NCI-H82 treated with DMSO at 0.1 percent for 48 hours (cell line): ENCODE data around the gene LPP.
"Not testable (repeated sequence)": the region's sequence is repeated elsewhere in the genome, so short reads cannot be mapped to it uniquely, and the experiment has no call there.

Experiments used
- DNase-seq: peaks from one replicate; lab custom pipeline; 2025; ENCODE audit not compliant: unreplicated experiment; lab: John Stamatoyannopoulos, UW

LPP gene

DNA sequence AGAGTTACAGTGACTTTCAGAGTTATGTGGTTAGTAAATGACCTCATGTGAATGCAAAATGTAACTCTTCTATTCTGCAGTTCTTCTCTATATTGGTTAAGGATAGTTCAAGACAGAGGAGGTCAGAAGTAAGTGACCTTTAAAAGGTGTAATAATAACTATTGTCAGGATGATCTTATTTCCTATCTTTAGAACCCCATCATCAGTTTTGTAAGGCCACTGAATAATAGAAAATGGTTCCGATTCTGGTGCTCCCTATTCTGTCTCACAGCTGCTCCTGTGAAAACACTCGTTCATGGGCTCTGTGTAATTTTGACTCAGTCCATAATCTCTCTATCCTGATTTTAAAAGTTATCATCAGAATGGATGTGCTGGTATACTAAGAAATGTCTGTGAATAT lies 463.3 kb downstream of the LPP start:
- DNase-seq, result no peak

DNA sequence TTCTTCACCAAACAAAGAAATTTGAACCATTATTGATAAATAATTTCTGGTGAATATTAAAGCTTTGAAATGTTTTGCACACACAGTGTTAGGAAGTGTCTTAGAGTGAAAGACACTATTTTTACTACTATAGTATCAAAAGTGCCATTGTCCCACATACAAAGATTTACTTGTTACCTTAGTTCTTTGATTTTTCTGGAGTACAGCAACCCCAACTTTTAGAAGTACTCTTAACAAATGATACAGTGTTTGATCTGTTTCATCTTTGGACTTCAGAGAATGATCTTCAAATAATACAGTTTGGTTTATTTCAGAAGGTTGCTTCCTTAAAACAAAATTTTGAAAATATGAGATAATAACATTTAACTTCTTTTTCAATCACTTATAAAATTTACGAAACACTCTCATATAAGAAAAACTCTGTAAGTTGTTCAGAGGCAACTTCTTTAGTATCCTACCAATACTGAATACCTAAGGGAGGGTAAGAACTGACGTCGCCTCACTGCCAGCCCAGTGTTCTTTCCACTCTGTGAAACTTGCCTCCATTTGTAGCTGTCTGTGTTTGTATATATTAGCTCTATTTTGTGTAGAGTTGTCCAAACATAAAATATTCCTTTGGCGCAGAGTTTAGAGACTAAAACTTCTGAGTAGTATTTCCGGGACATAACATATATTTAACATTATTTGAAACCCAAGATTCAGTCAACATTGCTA lies 464.2 kb downstream of the LPP start:
- no peak for DNase-seq

DNA sequence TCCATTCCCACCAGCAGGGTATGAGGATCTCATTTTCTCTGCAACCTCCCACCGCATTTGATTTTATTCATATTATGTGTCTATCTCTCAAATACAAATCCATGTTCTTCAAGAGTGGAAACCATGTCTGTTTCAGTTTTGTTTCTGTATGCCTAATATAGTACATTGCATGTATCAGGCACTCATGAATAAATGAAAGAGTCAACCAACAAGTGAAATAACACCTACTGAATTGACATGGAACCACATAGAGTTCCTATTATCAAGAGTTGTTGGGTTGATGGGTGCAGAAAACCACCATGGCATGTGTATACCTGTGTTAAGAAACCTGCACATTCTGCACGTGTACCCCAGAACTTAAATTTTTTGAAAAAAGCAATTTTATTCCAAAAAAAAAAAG lies 466.8 kb downstream of the LPP start:
- no peak for DNase-seq

DNA sequence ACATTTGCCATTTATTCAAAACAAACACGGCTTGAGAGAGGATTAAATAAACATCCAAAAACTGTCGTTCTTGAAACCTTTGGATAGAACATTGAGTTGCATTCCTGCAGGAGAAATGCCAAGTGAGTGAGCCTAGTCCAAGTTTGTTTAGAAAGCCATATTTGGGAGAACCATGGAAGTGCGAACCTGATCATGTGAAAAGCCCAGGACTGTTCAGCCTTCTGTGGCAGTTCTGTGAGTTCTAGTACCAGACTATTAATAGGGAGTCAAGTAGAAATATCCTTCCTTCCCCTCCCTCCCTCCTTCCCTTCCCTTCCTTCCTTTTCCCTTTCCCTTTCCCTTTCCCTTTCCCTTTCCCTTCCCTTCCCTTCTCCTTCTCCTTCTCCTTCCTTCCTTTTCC lies 470.4 kb downstream of the LPP start:
- no peak for DNase-seq

DNA sequence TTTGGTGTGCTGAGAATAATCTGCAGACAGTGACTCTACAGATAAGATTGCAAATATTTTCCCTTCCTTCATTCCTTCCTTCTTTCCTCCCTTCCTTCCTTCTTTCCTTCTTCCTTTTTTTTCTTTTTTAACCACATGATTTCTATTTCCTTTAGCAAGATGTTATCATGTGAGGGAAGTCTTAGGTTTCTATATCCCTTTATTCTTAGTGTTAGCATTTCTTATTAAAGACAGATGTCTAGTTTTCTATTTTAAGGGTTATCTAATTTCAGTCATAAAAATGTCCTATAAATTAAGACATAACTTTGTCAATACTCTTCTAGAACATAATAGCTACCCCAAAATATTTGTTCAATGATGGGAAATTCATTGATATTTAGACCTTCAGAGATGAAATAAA lies 470.9 kb downstream of the LPP start:
- DNase-seq, result no peak

DNA sequence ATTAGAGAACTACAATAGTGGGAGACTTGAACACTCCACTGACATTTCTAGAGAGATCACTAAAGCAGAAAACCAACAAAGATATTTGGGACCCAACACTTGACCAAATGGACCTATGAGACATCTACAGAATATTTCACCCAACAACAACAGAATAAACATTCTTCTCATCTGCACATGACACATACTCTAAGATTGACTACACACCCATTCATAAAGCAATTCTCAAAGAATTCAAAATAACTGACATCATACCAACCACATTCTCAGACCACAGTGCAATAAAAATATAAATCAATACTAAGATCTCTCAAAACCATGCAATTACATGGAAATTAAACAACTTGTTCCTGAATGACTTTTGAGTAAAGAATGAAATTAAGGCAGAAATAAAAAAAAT lies 473.7 kb downstream of the LPP start:
- no peak for DNase-seq

DNA sequence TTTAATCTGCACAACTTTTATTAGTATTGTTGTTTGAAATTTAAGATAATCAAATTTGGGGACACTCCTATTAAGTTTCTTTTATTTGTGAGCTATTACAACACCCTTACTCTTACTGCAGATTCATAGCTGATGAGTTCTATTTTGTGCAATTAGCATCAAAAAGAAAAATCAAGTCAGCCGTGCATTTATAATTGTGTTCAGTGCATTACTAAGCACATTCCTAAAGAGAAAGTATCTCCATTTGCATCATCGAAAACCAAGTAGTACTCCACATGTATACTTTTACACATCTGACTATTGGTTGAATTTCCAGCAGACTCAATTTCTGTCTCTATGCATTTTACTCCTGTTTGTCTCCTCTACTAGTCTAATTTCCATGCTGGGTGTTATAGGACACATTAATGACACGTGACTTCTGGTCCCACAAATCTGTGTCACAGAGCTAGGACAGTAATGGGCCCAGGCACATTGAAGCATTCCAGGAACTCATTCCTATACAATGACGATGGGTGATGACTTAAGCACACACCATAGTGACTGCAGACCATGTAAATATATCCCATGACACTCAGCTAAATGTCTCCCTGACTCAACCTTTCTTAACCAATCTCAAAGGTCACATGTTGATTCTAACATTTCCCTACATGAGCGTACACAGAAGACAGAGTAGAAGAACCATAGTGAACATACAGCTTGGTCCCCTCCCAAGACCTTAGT lies 477.5 kb downstream of the LPP start:
- DNase-seq, result no peak

DNA sequence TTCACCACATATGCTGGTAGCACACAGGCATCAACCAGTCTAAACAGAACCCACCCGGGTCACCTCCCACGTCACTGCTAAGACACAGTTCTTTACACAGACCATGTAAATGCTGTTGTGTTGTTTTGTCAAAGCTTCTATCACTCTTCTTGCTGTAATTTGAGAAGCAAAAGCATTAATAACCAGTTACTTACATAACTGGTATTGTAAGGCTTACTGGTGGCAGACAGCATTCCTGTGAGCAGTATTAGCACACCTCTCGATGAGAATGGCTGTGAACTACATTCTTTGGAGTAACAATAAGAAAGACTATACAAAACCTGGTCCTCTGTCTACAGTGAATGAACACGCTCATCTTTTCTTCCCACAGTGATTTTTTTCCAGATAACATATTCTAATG lies 479.2 kb downstream of the LPP start:
- no peak for DNase-seq

DNA sequence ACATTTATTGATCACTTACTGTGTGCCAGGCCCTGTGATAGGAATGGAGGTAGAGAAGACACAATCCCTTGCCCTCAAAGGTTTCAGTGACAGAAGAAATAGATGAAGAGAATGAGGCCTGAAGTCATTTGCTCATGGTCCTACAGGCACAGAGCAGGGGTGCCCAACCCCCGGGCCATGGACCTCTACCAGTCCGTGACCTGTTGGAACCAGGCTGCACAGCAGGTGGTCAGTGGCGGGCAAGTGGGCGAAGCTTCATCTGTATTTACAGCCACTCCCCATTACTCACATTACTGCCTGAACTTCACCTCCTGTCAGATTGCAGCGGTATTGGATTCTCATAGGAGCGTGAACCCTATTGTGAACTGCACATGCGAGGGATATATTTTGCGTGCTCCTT lies 480.3 kb downstream of the LPP start:
- DNase-seq, result no peak

DNA sequence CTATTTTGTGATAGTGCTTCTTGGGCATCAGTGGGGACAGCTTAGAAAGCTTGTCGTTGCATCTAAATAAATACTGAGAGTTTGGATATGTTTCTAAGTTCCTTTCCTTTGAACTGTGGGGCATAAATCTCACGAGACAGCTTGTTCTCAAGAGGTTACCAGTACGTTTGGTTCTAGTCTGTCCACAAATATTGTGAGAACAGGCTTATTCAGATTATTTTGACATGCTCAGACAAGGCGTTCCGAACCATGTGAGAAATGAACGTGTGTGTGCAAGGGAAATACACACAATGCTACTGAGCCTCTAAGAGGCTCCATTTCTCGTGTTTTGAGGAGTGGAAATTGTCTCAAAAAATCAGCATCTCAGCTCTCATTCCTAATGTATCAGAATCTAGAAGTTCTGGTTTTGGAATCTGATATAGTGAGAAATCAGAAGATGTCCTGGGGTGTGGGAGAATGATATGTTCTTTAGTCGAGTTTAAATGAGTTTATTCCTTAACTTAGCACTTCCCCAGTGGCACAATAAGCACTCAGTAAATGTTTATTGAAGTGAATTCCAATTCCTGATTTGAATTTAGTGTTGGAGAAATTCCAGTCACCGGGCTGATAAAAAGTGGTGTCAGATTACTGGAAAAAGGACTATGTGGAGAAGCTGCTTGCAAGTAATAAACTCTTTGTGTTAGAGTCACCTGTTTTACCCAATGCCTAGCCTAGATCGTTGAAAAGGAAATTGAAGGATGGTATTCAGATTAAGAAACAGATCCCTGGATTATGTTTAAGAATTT lies 481.5 kb downstream of the LPP start:
- no peak for DNase-seq

DNA sequence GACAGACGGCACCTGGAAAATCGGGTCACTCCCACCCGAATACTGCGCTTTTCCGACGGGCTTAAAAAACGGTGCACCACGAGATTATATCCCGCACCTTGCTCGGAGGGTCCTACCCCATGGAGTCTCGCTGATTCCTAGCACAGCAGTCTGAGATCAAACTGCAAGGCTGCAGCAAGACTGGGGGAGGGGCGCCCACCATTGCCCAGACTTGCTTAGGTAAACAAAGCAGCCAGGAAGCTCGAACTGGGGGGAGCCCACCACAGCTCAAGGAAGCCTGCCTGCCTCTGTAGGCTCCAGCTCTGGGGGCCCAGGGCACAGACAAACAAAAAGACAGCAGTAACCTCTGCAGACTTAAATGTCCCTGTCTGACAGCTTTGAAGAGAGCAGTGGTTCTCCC lies 482.3 kb downstream of the LPP start:
- not testable (repeated sequence) for DNase-seq

DNA sequence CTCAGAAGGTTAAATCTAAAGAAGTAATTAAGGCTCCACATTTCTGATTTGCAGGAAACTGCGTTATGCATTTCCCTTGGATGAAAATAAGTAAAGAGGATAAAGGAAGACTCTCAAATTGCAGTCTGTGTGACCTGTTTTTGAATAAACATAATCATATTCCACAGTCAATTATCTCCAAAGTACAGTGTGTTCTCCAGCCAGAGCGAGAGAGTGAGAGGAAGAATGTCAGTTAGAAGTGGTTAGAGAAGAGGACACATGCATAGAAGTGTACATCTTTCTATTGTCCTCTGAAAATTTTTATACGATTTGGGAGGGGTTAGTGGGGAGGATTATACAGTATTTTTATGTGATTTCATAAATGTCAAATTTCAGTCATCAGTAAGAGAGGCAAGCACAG lies 487.1 kb downstream of the LPP start:
- no peak for DNase-seq

DNA sequence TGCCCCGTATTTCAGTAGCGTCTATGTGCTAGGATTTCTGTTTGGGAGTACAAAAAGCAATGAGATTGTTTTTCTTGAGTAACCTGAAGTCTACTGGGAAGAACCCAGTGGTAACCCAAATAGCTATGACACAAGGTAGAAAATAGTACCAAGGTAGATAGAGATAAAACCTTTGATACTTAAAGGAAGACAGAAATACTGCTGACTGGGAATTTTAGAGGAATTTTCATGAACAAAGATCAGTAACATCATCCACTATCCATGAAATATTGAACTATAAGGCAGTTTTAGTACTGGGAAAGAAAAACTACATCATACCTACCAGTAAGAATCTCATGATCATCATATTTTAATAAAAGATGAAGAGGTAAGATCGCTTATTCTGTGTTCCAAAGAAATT lies 489.8 kb downstream of the LPP start:
- no peak for DNase-seq

DNA sequence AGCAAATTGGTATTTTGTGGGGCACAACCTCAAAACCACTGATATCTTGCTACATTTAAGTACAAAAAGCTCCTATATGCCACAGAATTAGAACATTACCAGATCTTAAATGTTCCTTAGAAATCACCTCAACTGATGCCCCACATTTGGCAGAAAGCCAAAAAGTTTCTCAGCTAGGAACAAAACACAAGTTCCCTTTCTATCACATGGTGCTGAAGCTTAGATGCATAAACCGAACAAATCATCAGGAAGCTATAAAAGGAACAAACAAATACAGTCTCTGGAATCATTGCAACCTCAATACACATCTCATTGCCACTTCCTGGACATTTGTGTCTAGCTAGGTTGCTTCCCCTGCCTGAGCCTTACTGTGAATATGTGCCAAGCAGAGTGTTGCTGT lies 492.6 kb downstream of the LPP start:
- DNase-seq, result no peak

DNA sequence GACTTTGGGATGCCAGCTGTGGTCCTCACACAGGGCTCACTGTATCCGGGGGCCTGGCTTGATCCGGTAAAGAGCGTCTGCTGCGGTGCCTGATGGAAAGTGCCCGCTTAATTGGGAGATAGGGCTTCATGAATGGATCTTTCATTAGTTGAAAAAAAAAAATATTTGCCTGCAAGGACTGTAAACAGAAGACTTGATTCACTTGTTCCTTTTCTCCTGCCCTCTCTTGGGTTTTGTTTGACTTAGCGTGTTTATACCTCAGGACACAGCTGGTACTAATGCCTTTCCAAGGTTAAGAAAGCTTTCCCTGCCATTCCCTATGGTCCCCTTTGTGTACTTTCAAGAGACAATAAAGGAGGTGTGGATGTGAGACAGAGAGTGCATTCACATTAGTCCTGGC lies 493.3 kb downstream of the LPP start:
- no peak for DNase-seq

DNA sequence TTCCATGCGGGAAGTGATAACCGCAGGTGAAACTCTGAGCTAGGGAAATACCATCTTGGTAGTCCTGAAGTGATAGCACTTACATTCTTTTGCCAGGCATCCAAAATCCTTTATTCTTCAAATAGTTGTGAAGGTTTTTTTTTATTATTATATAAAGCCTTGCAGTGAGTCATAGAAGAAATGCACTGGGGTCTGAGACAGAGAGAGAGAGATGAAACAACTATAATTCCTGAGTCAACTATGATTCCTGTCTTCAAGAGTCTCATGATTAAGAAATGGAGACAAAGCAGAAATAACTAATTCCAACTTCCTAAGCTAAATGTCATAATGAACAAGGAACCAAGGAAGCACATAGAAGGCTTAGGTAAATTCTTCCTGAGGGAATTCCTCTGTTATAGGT lies 495.6 kb downstream of the LPP start:
- DNase-seq, result no peak

DNA sequence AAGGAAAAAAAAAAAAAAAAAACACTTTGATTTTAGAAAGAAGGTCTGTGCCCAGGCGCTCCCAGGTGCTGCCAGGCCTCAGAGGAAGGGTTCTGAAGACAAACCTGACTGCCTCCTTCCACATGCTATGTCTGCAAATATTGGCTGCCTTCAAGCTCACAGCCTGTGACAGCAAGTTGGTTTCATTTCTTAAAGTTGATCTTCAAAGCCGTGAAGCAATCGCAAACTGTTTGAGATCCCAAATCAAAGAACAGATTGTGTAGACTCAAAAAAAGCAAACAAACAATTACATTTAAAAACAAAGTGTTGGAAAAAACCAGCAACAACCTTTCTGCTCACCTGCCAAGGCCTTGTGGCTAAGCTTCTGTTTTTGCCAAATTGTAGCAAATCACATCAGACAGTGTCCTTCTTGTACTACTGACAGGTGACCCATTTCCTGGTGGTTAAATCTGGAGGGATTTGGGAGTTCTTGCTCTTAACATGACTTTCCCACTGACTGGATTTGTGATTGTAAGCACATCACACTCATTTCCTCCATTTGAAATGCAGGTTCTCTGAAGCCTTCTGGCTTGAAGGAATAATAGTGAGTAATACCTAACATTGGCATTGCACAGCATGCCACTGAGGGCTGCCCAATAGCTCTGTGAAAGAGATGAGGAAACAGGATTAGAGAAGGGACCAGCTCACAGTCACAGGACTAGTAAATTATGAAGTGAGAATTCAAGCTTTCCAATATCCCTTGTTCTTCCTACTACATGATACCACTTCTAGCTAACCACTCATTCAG lies 502.4 kb downstream of the LPP start:
- DNase-seq, result no peak

DNA sequence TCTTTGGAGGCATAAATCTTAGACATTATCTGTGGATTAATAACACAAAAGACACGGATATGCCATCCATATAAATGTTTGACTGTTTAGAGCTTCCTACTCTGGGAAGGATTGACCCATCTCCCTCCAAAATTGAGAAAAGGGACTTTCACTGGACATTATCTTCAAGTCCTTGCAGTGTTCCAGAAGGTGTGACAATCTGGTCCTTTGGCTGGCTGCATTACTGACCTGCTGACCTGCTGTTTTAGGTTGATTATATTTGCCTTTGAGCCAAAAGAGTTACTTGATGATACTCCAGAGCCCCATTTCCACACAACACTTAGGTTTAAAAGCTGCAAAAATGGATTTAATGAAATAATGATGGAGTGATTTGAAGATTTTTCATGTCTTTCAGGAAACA lies 504.6 kb downstream of the LPP start:
- DNase-seq, result no peak

DNA sequence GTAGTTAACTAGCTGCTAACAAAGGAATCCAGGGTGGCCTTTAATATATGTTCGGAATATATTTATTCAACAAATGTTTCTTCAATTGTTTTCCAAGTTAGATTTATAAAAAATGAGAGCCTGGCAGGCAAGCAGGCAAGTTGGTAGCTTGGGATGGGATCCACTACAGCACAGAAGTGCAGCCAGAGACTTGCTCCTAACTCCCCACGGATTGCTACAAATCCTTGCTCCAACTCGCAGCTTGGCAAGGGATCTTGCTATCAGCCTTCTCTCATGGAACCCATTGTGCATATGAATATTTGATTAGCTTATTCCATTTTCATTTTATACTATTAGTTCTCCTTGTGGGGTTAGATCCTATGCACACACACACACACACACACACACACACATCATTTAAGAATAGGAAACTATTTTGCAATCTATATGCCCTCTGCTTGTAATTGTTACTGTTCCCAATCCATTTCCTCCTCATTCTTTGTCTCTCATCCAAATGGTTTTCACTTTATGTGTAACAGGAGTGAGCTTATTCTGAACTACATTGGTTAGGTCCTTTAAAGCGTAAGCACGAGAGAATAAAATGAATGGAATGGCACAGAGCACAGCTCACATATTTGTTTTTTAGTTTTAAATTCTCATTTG lies 505.6 kb downstream of the LPP start:
- no peak for DNase-seq

DNA sequence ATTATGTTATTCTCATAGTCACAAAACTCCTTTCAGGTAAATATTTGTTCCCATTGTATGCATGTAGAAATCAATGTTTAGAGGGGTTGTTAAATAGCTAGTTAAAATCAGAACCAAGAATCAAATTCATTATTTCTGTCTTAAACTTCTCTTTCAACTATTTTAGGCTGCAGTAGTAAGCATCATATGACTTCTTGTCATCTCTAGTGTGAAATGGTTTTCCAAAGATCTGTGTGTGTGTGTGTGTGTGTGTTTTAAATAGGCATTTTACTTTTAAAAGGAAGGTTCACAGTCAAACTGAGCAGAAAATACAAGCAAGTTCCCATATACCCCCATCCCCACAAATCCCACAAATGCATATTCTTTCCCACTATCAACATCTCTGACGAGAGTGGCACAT lies 506.5 kb downstream of the LPP start:
- DNase-seq, result no peak

DNA sequence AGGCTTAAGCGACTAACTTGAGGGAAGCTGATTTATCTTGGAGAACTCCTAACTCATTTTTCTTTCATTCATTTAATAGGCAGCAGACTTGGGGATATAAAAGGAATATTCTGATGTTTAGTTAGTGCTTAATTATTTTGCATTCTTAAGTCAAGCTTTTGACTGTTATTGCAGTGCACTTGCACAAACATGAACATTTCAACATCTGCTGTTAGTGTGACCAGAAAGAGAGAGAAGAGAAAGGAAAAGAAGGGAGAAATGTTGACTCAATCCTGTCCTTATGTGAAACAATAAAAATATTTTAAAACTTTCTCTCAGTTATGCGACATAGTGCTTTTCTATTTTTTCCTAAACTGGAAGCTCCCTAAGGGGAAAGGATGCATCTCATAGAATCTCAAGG lies 507.8 kb downstream of the LPP start:
- DNase-seq, result no peak
